Neuronal stem cell (in vitro differentiated cells): Measurements from ENCODE around the gene CREB5.

ENCODE experiments used
- DNase-seq: peaks from one replicate; pipeline ENCODE4 v3.0.0-alpha.2; 2013; ENCODE audit warnings: low spot score
- H2AFZ ChIP-seq: one replicate; pipeline ENCODE4 v1.6.1; 2013; ENCODE audit warnings: mild to moderate bottlenecking, low read length, inconsistent platforms
- H2AK5ac ChIP-seq: 2 replicates; pipeline ENCODE4 v1.6.1; 2013; ENCODE audit warnings: low read depth, mild to moderate bottlenecking, inconsistent platforms, low read length, moderate library complexity, mixed read lengths
- H2BK120ac ChIP-seq: 2 replicates; pipeline ENCODE4 v1.6.1; 2013; ENCODE audit warnings: low read depth, mild to moderate bottlenecking, inconsistent platforms, low read length, moderate library complexity, mixed read lengths
- H2BK12ac ChIP-seq: one replicate; pipeline ENCODE4 v1.6.1; 2013; ENCODE audit warnings: low read length, inconsistent platforms
- H2BK15ac ChIP-seq: 2 replicates; pipeline ENCODE4 v1.6.1; 2013; ENCODE audit warnings: mild to moderate bottlenecking, low read length, inconsistent platforms, mixed read lengths
- H2BK5ac ChIP-seq: one replicate; pipeline ENCODE4 v1.6.1; 2013; ENCODE audit warnings: inconsistent platforms, mild to moderate bottlenecking, low read length, moderate library complexity
- H3K14ac ChIP-seq: one replicate; pipeline ENCODE4 v1.6.1; 2013; ENCODE audit warnings: low read length, inconsistent platforms
- H3K18ac ChIP-seq: 2 replicates; pipeline ENCODE4 v1.6.1; 2013; ENCODE audit warnings: low read length, inconsistent platforms
- H3K23ac ChIP-seq: 2 replicates; pipeline ENCODE4 v1.6.1; 2013; ENCODE audit warnings: low read depth, mild to moderate bottlenecking, mixed read lengths, low read length, inconsistent platforms; ENCODE audit not compliant: poor library complexity
- H3K27ac ChIP-seq: replicated peaks from 3 replicates; pipeline ENCODE4 v1.5.1; 2013; ENCODE audit warnings: low read length, inconsistent platforms
- H3K27me3 ChIP-seq, 3 experiments: 2 replicates each; pipeline ENCODE4 v1.6.1; 2013; ENCODE audit warnings: low read length in 3 of 3, mild to moderate bottlenecking in 2 of 3, inconsistent platforms in 1 of 3, low read depth in 1 of 3, mixed read lengths in 1 of 3, moderate library complexity in 1 of 3; ENCODE audit not compliant: control insufficient read depth in 3 of 3, insufficient read depth in 3 of 3
- H3K36me3 ChIP-seq, 2 donors: replicated peaks in 1 of 2; 2 replicates each; pipeline ENCODE4 v1.6.1; 2013; ENCODE audit warnings: low read length in 2 of 2; ENCODE audit not compliant: control insufficient read depth in 2 of 2, insufficient read depth in 2 of 2
- H3K4ac ChIP-seq: 2 replicates; pipeline ENCODE4 v1.6.1; 2013; ENCODE audit warnings: inconsistent platforms, mild to moderate bottlenecking, low read length, moderate library complexity
- H3K4me1 ChIP-seq, 2 donors: 1 replicate in 1 of 2; 2 replicates in 1 of 2; pipeline ENCODE4 v1.6.1; 2013; ENCODE audit warnings: low read length in 2 of 2, low read depth in 1 of 2; ENCODE audit not compliant: control insufficient read depth in 2 of 2, insufficient read depth in 1 of 2
- H3K4me2 ChIP-seq: one replicate; pipeline ENCODE4 v1.6.1; 2013; ENCODE audit warnings: mild to moderate bottlenecking, low read length, inconsistent platforms; ENCODE audit not compliant: insufficient read depth, poor library complexity, severe bottlenecking
- H3K4me3 ChIP-seq, 2 donors: 2 replicates each; pipeline ENCODE4 v1.5.1; 2013; ENCODE audit warnings: low read length in 2 of 2, mild to moderate bottlenecking in 2 of 2, inconsistent platforms in 1 of 2, moderate library complexity in 1 of 2
- H3K79me1 ChIP-seq: one replicate; pipeline ENCODE4 v1.6.1; 2013; ENCODE audit warnings: low read depth, mild to moderate bottlenecking, inconsistent platforms, low read length, moderate library complexity
- H3K9ac ChIP-seq: one replicate; pipeline ENCODE4 v1.6.1; 2013; ENCODE audit warnings: mild to moderate bottlenecking, low read depth, low read length, inconsistent platforms; ENCODE audit not compliant: poor library complexity
- H3K9me3 ChIP-seq, 2 donors: replicated peaks in 1 of 2; 2 replicates each; pipeline versions ENCODE3 to v1.6.1; 2013; ENCODE audit warnings: low read length in 2 of 2, mild to moderate bottlenecking in 2 of 2, inconsistent platforms in 1 of 2, low read depth in 1 of 2, mixed read lengths in 1 of 2, moderate library complexity in 1 of 2; ENCODE audit not compliant: control insufficient read depth in 2 of 2, insufficient read depth in 1 of 2
- H4K8ac ChIP-seq: one replicate; pipeline ENCODE4 v1.6.1; 2013; ENCODE audit warnings: low read depth, mild to moderate bottlenecking, inconsistent platforms, low read length, moderate library complexity
- H4K91ac ChIP-seq: one replicate; pipeline ENCODE4 v1.6.1; 2013; ENCODE audit warnings: low read length, low read depth, mild to moderate bottlenecking, inconsistent platforms; ENCODE audit not compliant: poor library complexity
- WGBS, 2 donors: extraction: QIAGEN DNeasy Blood & Tissue Kit; methylation state at CpG; one replicate each; pipeline ENCODE4 v1.1.7; 2013; ENCODE audit warnings: missing lambda C conversion rate in 2 of 2, mixed read lengths in 1 of 2; ENCODE audit not compliant: insufficient read length in 2 of 2, insufficient replicate concordance in 1 of 2; ENCODE audit errors: extremely low coverage in 2 of 2; 5-methylcytosine and 5-hydroxymethylcytosine counted together

The CREB5 gene

DNA sequence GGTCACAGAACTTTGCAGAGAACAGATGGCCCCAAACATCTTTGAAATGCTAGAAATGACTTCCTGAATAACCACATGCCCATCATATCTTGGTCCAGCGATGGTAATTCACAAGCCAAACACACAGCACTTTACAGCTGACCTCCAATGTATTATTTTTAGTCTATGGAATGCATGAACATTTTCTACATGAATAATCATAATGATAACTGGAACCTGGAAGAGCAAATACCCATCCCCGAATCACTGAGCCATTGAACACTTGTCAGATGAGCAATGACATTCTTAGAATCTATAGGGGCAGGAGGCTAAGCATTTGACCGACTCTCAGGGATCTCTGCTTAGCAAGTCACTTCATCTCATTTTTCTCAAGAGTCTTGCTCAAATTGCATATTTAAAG is 167.3 kb downstream of the CREB5 start:
- no peak overlapping the region for H2AK5ac ChIP-seq
- no peak overlapping the region for H4K8ac ChIP-seq
- no peak overlapping the region for H3K18ac ChIP-seq
- no CpG with 5 or more reads among the region's 3 CpGs for WGBS, 2 donors
- no peak for DNase-seq
- H3K27ac ChIP-seq, result no peak overlapping the region
- no peaks in the 10 kb centered on the region for H3K79me1 ChIP-seq
- no peak overlapping the region for H2BK5ac ChIP-seq
- no peaks in the 10 kb centered on the region for H3K9me3 ChIP-seq
- no peak overlapping the region for H2BK120ac ChIP-seq
- H3K9ac ChIP-seq, result no peak overlapping the region
- no peak overlapping the region for H3K14ac ChIP-seq
- H3K23ac ChIP-seq, result no peak overlapping the region
- no peaks in the 10 kb centered on the region for H3K4me1 ChIP-seq
- no peak overlapping the region for H2BK15ac ChIP-seq
- no peak overlapping the region for H4K91ac ChIP-seq
- no peak overlapping the region for H3K4ac ChIP-seq
- no peak overlapping the region for H2BK12ac ChIP-seq
- no peaks in the 10 kb centered on the region for H3K27me3 ChIP-seq
- no peak overlapping the region for H3K4me3 ChIP-seq
- no peak overlapping the region for H3K4me2 ChIP-seq
- H2AFZ ChIP-seq, result no peak overlapping the region
- no peaks in the 10 kb centered on the region for H3K36me3 ChIP-seq

GRCh38 chr7:28580665-28581064 is 168.3 kb downstream of the CREB5 start:
- no peaks in the 10 kb centered on the region for H3K36me3 ChIP-seq
- no peak overlapping the region for H3K4me3 ChIP-seq
- no peak overlapping the region for H2AK5ac ChIP-seq
- no peak overlapping the region for H3K23ac ChIP-seq
- no peak overlapping the region for H3K9ac ChIP-seq
- H3K27me3 ChIP-seq, result no peaks in the 10 kb centered on the region
- DNase-seq, result no peak
- no peak overlapping the region for H2AFZ ChIP-seq
- H3K14ac ChIP-seq, result no peak overlapping the region
- H2BK12ac ChIP-seq, result no peak overlapping the region
- no peak overlapping the region for H3K4me2 ChIP-seq
- H2BK5ac ChIP-seq, result no peak overlapping the region
- no peaks in the 10 kb centered on the region for H3K9me3 ChIP-seq
- WGBS, 2 donors, result no CpG with 5 or more reads among the region's 2 CpGs
- peaks cover 0 to 1% of the 10 kb centered on the region in 2 donors for H3K4me1 ChIP-seq
- no peak overlapping the region for H4K91ac ChIP-seq
- H3K18ac ChIP-seq, result no peak overlapping the region
- no peak overlapping the region for H4K8ac ChIP-seq
- no peak overlapping the region for H2BK120ac ChIP-seq
- no peak overlapping the region for H2BK15ac ChIP-seq
- H3K4ac ChIP-seq, result no peak overlapping the region
- H3K27ac ChIP-seq, result no peak overlapping the region
- H3K79me1 ChIP-seq, result no peaks in the 10 kb centered on the region

DNA sequence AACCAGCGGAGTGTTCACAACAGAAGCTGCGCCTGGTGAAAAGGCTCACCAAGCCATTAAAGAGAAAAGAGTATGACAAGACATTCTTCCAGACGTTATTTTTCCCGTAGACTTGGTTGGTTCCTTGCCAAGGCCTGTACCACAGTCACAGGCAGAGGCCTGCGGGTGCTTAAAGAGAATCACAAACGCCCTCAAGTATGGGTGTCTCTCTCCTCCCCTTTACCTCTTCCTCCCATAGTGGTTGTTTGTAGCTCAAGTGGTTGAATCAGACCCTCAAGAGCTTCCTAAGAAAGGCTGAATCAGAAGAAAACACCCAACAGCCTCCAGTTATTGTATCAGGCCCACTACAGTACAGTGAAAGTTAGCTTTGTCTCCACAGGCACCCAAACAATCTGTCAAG is 169.0 kb downstream of the CREB5 start:
- H3K9ac ChIP-seq, result no peak overlapping the region
- DNase-seq, result no peak
- H2BK12ac ChIP-seq, result no peak overlapping the region
- no CpG with 5 or more reads among the region's 6 CpGs for WGBS, 2 donors
- no peak overlapping the region for H4K8ac ChIP-seq
- no peak overlapping the region for H2AFZ ChIP-seq
- H4K91ac ChIP-seq, result no peak overlapping the region
- H2AK5ac ChIP-seq, result no peak overlapping the region
- H3K4me3 ChIP-seq, result no peak overlapping the region
- H2BK15ac ChIP-seq, result no peak overlapping the region
- no peak overlapping the region for H2BK5ac ChIP-seq
- no peaks in the 10 kb centered on the region for H3K36me3 ChIP-seq
- H3K23ac ChIP-seq, result no peak overlapping the region
- no peak overlapping the region for H2BK120ac ChIP-seq
- H3K4me2 ChIP-seq, result no peak overlapping the region
- no peaks in the 10 kb centered on the region for H3K79me1 ChIP-seq
- H3K27me3 ChIP-seq, result no peaks in the 10 kb centered on the region
- H3K4me1 ChIP-seq, result peaks cover 0 to 1% of the 10 kb centered on the region in 2 donors
- no peak overlapping the region for H3K4ac ChIP-seq
- H3K14ac ChIP-seq, result no peak overlapping the region
- H3K9me3 ChIP-seq, result no peaks in the 10 kb centered on the region
- no peak overlapping the region for H3K27ac ChIP-seq
- no peak overlapping the region for H3K18ac ChIP-seq

DNA sequence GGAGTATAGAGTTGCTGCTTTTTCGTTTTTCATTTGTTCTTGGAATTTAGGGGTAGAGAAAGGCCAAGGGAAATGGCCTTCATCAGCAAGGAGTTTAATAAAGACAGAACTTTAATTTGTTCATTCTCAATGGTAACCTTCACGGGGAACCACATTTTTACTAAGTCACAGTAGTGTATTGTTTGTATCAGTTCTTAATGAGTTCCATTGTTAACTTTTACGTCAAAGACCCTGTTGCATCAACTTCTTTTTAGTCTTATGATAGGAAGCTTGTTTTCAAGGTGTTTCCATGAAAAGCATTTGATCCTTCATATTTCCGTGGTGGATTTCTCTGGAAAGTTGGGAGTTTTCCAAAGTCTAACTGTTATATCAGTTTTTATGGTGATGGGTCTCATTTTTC is 169.9 kb downstream of the CREB5 start:
- Histone ChIP-seq H3K27me3 (no peaks in the 10 kb centered on the region), H2BK15ac (no peak overlapping the region), H2BK12ac (no peak overlapping the region), H2BK5ac (no peak overlapping the region), H3K14ac (no peak overlapping the region), H3K4me1 (peaks cover 1 to 2% of the 10 kb centered on the region in 2 donors), H3K18ac (no peak overlapping the region), H3K4me3 (no peak overlapping the region), H3K27ac (no peak overlapping the region), H2BK120ac (no peak overlapping the region), H3K9ac (no peak overlapping the region), H3K23ac (no peak overlapping the region), H3K9me3 (no peaks in the 10 kb centered on the region), H2AFZ (no peak overlapping the region), H3K4me2 (no peak overlapping the region), H4K8ac (no peak overlapping the region), H4K91ac (no peak overlapping the region), H3K4ac (no peak overlapping the region), H3K79me1 (no peaks in the 10 kb centered on the region), H2AK5ac (no peak overlapping the region), H3K36me3 (no peaks in the 10 kb centered on the region)
- no CpG with 5 or more reads among the region's 4 CpGs for WGBS, 2 donors
- no peak for DNase-seq
